OCI-LY1 (cell line): ENCODE results near the gene USP38.

Experiments used
- EZH2 ChIP-seq: fragments of 200-600 bp; sonication (generic), shearing (Covaris generic); IDR thresholded peaks from 2 replicates; pipeline ENCODE4 v1.8.0; 2017; ENCODE audit warnings: borderline replicate concordance, mixed run types, mild to moderate bottlenecking, antibody characterized with exemption, low read length, moderate library complexity, mixed read lengths
- TF ChIP-seq, protein P1 (sequence below): fragments of 200-600 bp; sonication (generic), shearing (Covaris generic); IDR thresholded peaks from 2 replicates; pipeline ENCODE4 v1.5.1; 2017; ENCODE audit warnings: mild to moderate bottlenecking, antibody characterized with exemption, low read length, moderate library complexity, mixed read lengths

DNA sequence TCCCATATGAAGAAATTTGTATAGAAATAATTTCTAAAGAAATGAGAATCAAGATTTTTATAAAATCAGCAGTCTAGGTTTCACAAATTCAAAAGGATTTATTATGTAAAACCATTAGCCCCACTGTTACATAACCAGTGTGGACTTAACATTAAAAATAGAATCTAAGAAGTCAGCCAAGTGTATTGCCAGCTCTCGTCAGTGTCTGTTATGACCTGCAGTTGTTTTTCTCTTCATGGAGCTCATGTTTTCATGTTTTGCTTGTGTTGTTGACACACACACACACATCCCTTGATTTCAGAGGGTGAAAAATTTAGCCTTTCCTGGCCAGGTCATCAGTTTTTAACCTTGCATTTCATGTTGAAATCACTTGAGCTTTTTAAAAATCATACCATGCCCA is 39.5 kb downstream of the USP38 start:
- TF ChIP-seq, protein P1, sequence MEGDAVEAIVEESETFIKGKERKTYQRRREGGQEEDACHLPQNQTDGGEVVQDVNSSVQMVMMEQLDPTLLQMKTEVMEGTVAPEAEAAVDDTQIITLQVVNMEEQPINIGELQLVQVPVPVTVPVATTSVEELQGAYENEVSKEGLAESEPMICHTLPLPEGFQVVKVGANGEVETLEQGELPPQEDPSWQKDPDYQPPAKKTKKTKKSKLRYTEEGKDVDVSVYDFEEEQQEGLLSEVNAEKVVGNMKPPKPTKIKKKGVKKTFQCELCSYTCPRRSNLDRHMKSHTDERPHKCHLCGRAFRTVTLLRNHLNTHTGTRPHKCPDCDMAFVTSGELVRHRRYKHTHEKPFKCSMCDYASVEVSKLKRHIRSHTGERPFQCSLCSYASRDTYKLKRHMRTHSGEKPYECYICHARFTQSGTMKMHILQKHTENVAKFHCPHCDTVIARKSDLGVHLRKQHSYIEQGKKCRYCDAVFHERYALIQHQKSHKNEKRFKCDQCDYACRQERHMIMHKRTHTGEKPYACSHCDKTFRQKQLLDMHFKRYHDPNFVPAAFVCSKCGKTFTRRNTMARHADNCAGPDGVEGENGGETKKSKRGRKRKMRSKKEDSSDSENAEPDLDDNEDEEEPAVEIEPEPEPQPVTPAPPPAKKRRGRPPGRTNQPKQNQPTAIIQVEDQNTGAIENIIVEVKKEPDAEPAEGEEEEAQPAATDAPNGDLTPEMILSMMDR, result no peak
- TF ChIP-seq EZH2, result no peak
